Measurements from ENCODE around the gene BMP6.

BMP6 gene

DNA sequence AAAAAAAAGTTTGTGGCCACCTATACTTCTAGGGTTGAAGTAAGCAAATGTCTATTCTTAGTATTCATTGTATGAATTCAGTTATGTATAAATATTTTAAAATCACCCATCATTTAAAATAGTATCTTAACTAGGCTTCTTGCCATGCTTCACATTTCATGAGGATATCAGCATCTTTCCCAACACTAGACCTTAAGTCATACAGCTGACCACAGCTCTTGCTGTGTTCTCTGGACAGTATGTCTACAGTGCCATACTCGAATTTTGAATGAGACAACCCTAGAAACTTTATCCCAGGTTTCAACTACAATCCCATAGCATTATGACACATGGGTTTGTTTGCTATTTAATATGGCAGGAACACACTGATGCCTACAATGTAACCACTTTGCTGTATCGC, 179.5 kb downstream of the BMP6 start:
- no peak for DNase-seq (ENCODE audit: low spot score)
- no peak overlapping the region for H3K27ac ChIP-seq

GRCh38 chr6:7906741-7907140, 180.8 kb downstream of the BMP6 start:
- H3K4me3 ChIP-seq = no peak overlapping the region
- no peak overlapping the region for H3K27ac ChIP-seq
- no peak for DNase-seq (ENCODE audit: low spot score)
- TF ChIP-seq, protein P1, sequence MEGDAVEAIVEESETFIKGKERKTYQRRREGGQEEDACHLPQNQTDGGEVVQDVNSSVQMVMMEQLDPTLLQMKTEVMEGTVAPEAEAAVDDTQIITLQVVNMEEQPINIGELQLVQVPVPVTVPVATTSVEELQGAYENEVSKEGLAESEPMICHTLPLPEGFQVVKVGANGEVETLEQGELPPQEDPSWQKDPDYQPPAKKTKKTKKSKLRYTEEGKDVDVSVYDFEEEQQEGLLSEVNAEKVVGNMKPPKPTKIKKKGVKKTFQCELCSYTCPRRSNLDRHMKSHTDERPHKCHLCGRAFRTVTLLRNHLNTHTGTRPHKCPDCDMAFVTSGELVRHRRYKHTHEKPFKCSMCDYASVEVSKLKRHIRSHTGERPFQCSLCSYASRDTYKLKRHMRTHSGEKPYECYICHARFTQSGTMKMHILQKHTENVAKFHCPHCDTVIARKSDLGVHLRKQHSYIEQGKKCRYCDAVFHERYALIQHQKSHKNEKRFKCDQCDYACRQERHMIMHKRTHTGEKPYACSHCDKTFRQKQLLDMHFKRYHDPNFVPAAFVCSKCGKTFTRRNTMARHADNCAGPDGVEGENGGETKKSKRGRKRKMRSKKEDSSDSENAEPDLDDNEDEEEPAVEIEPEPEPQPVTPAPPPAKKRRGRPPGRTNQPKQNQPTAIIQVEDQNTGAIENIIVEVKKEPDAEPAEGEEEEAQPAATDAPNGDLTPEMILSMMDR (IDR thresholded peaks at IDR 0.05) = no peak

More for the DNA sequence above, 179.5 kb downstream of the BMP6 start:
- no peak overlapping the region for H3K4me3 ChIP-seq
- TF ChIP-seq, protein P1 (IDR thresholded peaks at IDR 0.05) = no peak

- DNase-seq (ENCODE audit: low spot score) = no peak
- TF ChIP-seq, protein P1 (IDR thresholded peaks at IDR 0.05) = no peak
- Histone ChIP-seq H3K27ac (no peak overlapping the region), H3K4me3 (no peak overlapping the region)
Observed at GRCh38 chr6:7907159-7907558, 181.3 kb downstream of the BMP6 start.

DNA sequence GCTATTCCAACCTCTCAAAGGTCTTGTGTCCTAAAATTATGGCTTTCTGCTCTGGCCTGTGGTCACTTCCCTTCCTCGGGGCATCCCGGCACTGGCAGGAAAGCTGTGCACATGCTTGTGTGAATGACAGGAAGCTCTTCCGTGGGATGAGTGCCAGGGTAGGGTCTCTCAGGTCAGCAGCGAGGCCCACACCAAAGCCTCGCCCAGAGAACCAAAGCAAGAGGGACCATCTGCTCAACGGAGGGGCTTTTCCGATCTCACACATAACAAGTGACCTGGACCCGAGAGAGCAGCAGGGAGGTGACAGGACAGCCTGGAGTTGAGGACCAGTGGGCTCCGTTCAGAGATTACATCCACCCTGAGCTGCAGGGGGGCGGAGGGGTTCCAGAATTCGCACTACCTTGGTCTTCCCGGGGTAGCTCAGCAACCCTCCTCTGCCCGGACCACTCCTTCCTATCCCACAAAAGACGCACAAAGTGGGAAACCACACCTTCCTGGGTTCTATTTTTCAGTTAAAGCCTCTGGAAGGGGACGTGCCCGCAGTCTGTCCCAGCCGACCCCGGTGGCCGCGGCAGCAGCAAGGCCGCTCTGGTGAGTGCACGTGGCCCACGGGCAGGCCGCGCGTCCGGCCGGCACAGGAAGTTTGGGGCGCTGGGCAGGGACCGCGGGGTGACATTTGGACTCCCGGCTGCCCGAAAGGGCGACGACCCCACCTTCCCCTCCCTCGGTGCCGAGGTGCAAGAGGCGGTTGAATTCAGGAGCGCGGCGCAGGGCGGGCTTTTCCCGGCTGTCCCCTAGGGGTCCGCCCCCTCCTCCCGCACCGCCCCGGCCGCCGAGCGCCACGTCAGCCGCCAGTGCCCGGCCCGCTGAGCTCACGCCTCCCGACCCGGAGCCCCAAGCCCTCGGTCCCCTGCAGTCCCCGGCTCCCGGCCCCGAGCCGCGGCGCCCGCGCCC, 183.7 kb downstream of the BMP6 start:
- TF ChIP-seq, protein P1 (IDR thresholded peaks at IDR 0.05) = no peak
- DNase-seq (ENCODE audit: low spot score) = no peak
- H3K27ac ChIP-seq = peak overlapping the region in 1 of 2 donors; percentile 82
- H3K4me3 ChIP-seq = peak overlapping the region; percentile 97

- H3K4me3 ChIP-seq = peak overlapping the region; percentile 97
- peak; percentile 74 for DNase-seq (ENCODE audit: low spot score)
- peak overlapping the region in 1 of 2 donors; percentile 82 for H3K27ac ChIP-seq
- TF ChIP-seq, protein P1 (IDR thresholded peaks at IDR 0.05) = no peak
Observed at GRCh38 chr6:7910298-7910653, 184.4 kb downstream of the BMP6 start.

- Histone ChIP-seq H3K27ac (peak within 1 kb of the TSS; percentile 57 to 82), H3K4me3 (peak within 1 kb of the TSS; percentile 97)
- TF ChIP-seq, protein P1 (IDR thresholded peaks at IDR 0.05) = no peak
- peak; percentile 77 for DNase-seq (ENCODE audit: low spot score)
Observed at GRCh38 chr6:7910654-7911344, 184.9 kb downstream of the BMP6 start, which contains the start of gene TXNDC5. Gene TXNDC5, minus strand, starts transcription at chr6:7910788. Its CDS starts 12 bp downstream, at chr6:7910776.
